ENCODE data around the gene MYT1. TPM values are rescaled to one million over a fixed set of nuclear protein-coding genes. Genes with fewer than 3 reads are reported as not detected.

MYT1 gene
- total and polyA plus RNA-seq, 4 donors = under 0.01 to 6.5 (median 0.08) TPM

- TF ChIP-seq FOXA2 (IDR thresholded peaks at IDR 0.05) (no peak), GABPA (IDR thresholded peaks at IDR 0.05 in 1 of 2, conservative IDR thresholded peaks at IDR 0.05 in 1 of 2) (no peak), EGR1 (IDR thresholded peaks at IDR 0.05; ENCODE audit: low read depth in 2 of 2) (no peak), RXRA (IDR thresholded peaks at IDR 0.05) (no peak), ZBTB33 (IDR thresholded peaks at IDR 0.05) (no peak), ATF3 (IDR thresholded peaks at IDR 0.05) (no peak), YY1 (IDR thresholded peaks at IDR 0.05) (no peak)
These were observed 4.5 kb upstream of the MYT1 start (continued) for GRCh38 chr20:64159711-64160110.

- H3K27ac ChIP-seq (ENCODE audit: low read depth in 1 of 2, low read length in 2 of 2) = no peak overlapping the region
- TF ChIP-seq CTCF (IDR thresholded peaks at IDR 0.05; ENCODE audit: low read depth, low read length, missing input control) = no peak
- TF ChIP-seq YY1 (IDR thresholded peaks at IDR 0.05) = no peak
- no peak for TF ChIP-seq ATF3 (IDR thresholded peaks at IDR 0.05)
- TF ChIP-seq TAF1 (conservative IDR thresholded peaks at IDR 0.05) = no peak
- no peak for TF ChIP-seq HNF4A (conservative IDR thresholded peaks at IDR 0.05)
- TF ChIP-seq SP1 (IDR thresholded peaks at IDR 0.05) = no peak
- no peak for TF ChIP-seq FOXA2 (IDR thresholded peaks at IDR 0.05)
- no peak for DNase-seq (ENCODE audit: low spot score)
These were observed 4.1 kb upstream of the MYT1 start for GRCh38 chr20:64160118-64160517.

GRCh38 chr20:64160526-64161355, 3.5 kb upstream of the MYT1 start:
- H3K4me1 ChIP-seq (ENCODE audit: control insufficient read depth in 4 of 4, insufficient read depth in 4 of 4, low read length in 3 of 4) = no peaks in the 10 kb centered on the region
- no peak for DNase-seq (ENCODE audit: low spot score)
- H3K27ac ChIP-seq (ENCODE audit: low read depth in 1 of 2, low read length in 2 of 2) = no peak overlapping the region
- no peak overlapping the region for H3K4me3 ChIP-seq (ENCODE audit: low read depth in 1 of 3, low read length in 3 of 3)
- WGBS = 53% methylated on average over 32 of the region's 32 CpGs
- H3K27me3 ChIP-seq (ENCODE audit: control insufficient read depth in 4 of 4, insufficient read depth in 4 of 4, low read length in 3 of 4) = peaks cover 2 to 6% (median 4%) of the 10 kb centered on the region in 4 donors
- H3K9me3 ChIP-seq (ENCODE audit: control insufficient read depth in 4 of 4, low read length in 3 of 4) = no peaks in the 10 kb centered on the region
- H3K36me3 ChIP-seq (ENCODE audit: control insufficient read depth in 4 of 4, insufficient read depth in 3 of 4, low read depth in 1 of 4, low read length in 3 of 4) = no peaks in the 10 kb centered on the region
- no peak overlapping the region for H3K9ac ChIP-seq (ENCODE audit: low read depth in 1 of 2, low read length in 2 of 2)
- TF ChIP-seq REST (IDR thresholded peaks at IDR 0.05) = no peak
- no peak for TF ChIP-seq MAX (IDR thresholded peaks at IDR 0.05)
- TF ChIP-seq HNF4G (IDR thresholded peaks at IDR 0.05) = no peak
- no peak for TF ChIP-seq ATF3 (IDR thresholded peaks at IDR 0.05)
- TF ChIP-seq ZBTB33 (IDR thresholded peaks at IDR 0.05) = no peak
- no peak for TF ChIP-seq SP1 (IDR thresholded peaks at IDR 0.05)
- TF ChIP-seq HNF4A (conservative IDR thresholded peaks at IDR 0.05) = no peak
- no peak for TF ChIP-seq RXRA (IDR thresholded peaks at IDR 0.05)
- TF ChIP-seq RAD21 (IDR thresholded peaks at IDR 0.05) = no peak
- no peak for TF ChIP-seq EGR1 (IDR thresholded peaks at IDR 0.05; ENCODE audit: low read depth in 2 of 2)
- no peak for TF ChIP-seq JUND (IDR thresholded peaks at IDR 0.05)
- TF ChIP-seq NR2F2 (IDR thresholded peaks at IDR 0.05) = no peak
- no peak for TF ChIP-seq TAF1 (conservative IDR thresholded peaks at IDR 0.05)
- no peak for TF ChIP-seq FOXA2 (IDR thresholded peaks at IDR 0.05)
- no peak for TF ChIP-seq YY1 (IDR thresholded peaks at IDR 0.05)
- no peak for TF ChIP-seq FOXA1 (IDR thresholded peaks at IDR 0.05)

More at GRCh38 chr20:64160118-64160517, 4.1 kb upstream of the MYT1 start:
- H3K9ac ChIP-seq (ENCODE audit: low read depth in 1 of 2, low read length in 2 of 2) = no peak overlapping the region
- H3K36me3 ChIP-seq (ENCODE audit: control insufficient read depth in 4 of 4, insufficient read depth in 3 of 4, low read depth in 1 of 4, low read length in 3 of 4) = no peaks in the 10 kb centered on the region
- H3K4me1 ChIP-seq (ENCODE audit: control insufficient read depth in 4 of 4, insufficient read depth in 4 of 4, low read length in 3 of 4) = no peaks in the 10 kb centered on the region
- WGBS = 36% methylated on average over 5 of the region's 5 CpGs
- H3K9me3 ChIP-seq (ENCODE audit: control insufficient read depth in 4 of 4, low read length in 3 of 4) = no peaks in the 10 kb centered on the region
- peaks cover 2 to 6% (median 4%) of the 10 kb centered on the region in 4 donors for H3K27me3 ChIP-seq (ENCODE audit: control insufficient read depth in 4 of 4, insufficient read depth in 4 of 4, low read length in 3 of 4)
- H3K4me3 ChIP-seq (ENCODE audit: low read depth in 1 of 3, low read length in 3 of 3) = no peak overlapping the region
